Measurements from ENCODE around the gene SLC31A1.

SLC31A1 gene

DNA sequence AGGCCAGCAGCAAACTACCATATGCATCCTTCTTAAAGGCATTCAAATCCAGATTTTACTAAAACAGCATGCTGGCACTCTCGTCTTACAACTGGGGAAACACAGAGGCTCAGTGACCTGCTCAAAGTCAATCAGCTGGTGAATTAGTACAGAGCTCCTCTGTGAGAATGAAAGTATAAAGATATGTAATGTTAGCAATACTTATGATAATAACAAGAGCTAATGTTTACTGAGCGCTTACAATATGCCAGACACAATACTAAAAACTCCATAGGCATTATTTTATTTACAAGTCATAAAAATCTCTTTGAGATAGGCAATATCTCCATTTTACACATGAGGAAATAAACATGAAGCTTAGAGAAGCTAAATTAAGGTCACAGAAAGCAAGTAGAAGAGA lies 28.9 kb upstream of the SLC31A1 start:
- no peaks in the 10 kb centered on the region for H4K20me1 ChIP-seq (ENCODE audit: control insufficient read depth, insufficient read depth, low read depth, low read length)
- no peak overlapping the region for H3K4me3 ChIP-seq (ENCODE audit: low read length)
- no peaks in the 10 kb centered on the region for H3K27me3 ChIP-seq (ENCODE audit: control insufficient read depth, low read length)
- peaks cover 3% of the 10 kb centered on the region for H3F3A ChIP-seq (ENCODE audit: control insufficient read depth, insufficient read depth)
- H3K9me3 ChIP-seq (ENCODE audit: control insufficient read depth, insufficient read depth, low read length), result no peaks in the 10 kb centered on the region
- H3K4me2 ChIP-seq (ENCODE audit: low read length), result no peak overlapping the region
- H3K27ac ChIP-seq (ENCODE audit: low read depth, low read length), result no peak overlapping the region
- H3K79me2 ChIP-seq (ENCODE audit: control insufficient read depth, low read length), result no peaks in the 10 kb centered on the region
- no peak for TF ChIP-seq EZH2phosphoT487 (IDR thresholded peaks at IDR 0.05; ENCODE audit: borderline replicate concordance, low read length)
- TF ChIP-seq, protein P1, sequence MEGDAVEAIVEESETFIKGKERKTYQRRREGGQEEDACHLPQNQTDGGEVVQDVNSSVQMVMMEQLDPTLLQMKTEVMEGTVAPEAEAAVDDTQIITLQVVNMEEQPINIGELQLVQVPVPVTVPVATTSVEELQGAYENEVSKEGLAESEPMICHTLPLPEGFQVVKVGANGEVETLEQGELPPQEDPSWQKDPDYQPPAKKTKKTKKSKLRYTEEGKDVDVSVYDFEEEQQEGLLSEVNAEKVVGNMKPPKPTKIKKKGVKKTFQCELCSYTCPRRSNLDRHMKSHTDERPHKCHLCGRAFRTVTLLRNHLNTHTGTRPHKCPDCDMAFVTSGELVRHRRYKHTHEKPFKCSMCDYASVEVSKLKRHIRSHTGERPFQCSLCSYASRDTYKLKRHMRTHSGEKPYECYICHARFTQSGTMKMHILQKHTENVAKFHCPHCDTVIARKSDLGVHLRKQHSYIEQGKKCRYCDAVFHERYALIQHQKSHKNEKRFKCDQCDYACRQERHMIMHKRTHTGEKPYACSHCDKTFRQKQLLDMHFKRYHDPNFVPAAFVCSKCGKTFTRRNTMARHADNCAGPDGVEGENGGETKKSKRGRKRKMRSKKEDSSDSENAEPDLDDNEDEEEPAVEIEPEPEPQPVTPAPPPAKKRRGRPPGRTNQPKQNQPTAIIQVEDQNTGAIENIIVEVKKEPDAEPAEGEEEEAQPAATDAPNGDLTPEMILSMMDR (IDR thresholded peaks at IDR 0.05; ENCODE audit: low read depth, low read length, poor library complexity, severe bottlenecking), result no peak
- no peaks in the 10 kb centered on the region for H3K4me1 ChIP-seq (ENCODE audit: control insufficient read depth, low read length)
- peaks cover 78% of the 10 kb centered on the region for H3K36me3 ChIP-seq (ENCODE audit: control insufficient read depth, low read length)
- H3K9me2 ChIP-seq (replicated peaks; ENCODE audit: control insufficient read depth, low read length), result no peaks in the 10 kb centered on the region

DNA sequence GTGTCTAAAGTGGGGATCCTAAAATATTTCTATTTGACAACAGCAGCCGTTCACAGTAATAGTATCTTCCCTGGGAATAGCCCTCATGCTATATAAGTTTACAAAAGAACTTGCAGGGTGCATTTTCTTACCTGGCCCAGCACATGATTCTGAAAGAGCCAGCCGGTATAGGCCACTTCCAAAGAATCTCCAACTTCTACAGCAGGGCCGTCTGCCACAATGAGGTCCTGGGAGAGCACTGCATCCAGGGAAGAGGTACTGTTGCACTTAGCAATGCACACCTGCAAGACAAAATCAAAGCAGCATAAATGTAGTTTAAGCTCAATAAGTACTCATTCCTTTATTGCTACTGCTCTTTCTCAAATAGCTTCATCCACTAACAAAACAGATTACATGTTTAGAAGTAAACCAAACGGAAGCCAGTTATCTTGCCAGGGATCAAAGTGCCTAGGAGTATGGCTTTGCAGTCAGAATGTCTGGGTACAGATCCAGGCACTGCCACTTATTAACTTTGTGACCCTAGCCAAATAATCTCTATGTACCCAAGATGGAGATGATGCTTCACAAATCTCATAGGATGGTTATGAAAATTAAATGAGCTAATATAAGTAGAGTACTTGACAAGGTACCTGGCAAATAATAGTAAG lies 21.5 kb upstream of the SLC31A1 start:
- Histone ChIP-seq H3K27ac (ENCODE audit: low read depth, low read length) (no peak overlapping the region), H3K79me2 (ENCODE audit: control insufficient read depth, low read length) (no peaks in the 10 kb centered on the region), H3K27me3 (ENCODE audit: control insufficient read depth, low read length) (no peaks in the 10 kb centered on the region), H3K9me2 (replicated peaks; ENCODE audit: control insufficient read depth, low read length) (no peaks in the 10 kb centered on the region), H3K36me3 (ENCODE audit: control insufficient read depth, low read length) (peaks cover 76% of the 10 kb centered on the region), H3K4me1 (ENCODE audit: control insufficient read depth, low read length) (no peaks in the 10 kb centered on the region), H3K9me3 (ENCODE audit: control insufficient read depth, insufficient read depth, low read length) (no peaks in the 10 kb centered on the region), H3F3A (ENCODE audit: control insufficient read depth, insufficient read depth) (no peaks in the 10 kb centered on the region), H3K4me3 (ENCODE audit: low read length) (no peak overlapping the region), H4K20me1 (ENCODE audit: control insufficient read depth, insufficient read depth, low read depth, low read length) (no peaks in the 10 kb centered on the region), H3K4me2 (ENCODE audit: low read length) (no peak overlapping the region)
- no peak for TF ChIP-seq EZH2phosphoT487 (IDR thresholded peaks at IDR 0.05; ENCODE audit: borderline replicate concordance, low read length)
- TF ChIP-seq, protein P1 (IDR thresholded peaks at IDR 0.05; ENCODE audit: low read depth, low read length, poor library complexity, severe bottlenecking), result no peak

DNA sequence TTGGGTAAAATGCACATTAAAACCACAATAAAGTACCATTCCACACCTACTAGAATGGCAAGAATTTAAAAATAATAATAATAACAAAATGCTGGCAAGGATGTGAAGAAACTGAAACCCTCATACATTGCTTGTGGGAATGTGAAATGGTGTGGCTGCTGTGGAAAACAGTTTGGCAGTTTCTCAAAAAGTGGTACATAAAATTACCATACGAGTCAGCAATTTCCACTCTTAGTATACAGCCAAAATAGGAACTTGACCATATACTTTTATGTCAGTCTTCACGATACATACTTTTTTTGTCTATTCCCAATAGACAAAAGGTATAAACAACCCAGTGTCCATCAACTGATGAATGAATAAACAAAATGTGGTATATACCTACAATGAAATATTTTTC lies 15.9 kb upstream of the SLC31A1 start:
- H3K4me3 ChIP-seq (ENCODE audit: low read length), result no peak overlapping the region
- H3K79me2 ChIP-seq (ENCODE audit: control insufficient read depth, low read length), result peaks cover 9% of the 10 kb centered on the region; the same call in 1 of the 2 replicates
- H3K4me2 ChIP-seq (ENCODE audit: low read length), result no peak overlapping the region
- no peaks in the 10 kb centered on the region for H4K20me1 ChIP-seq (ENCODE audit: control insufficient read depth, insufficient read depth, low read depth, low read length)
- no peaks in the 10 kb centered on the region for H3K9me2 ChIP-seq (replicated peaks; ENCODE audit: control insufficient read depth, low read length)
- peaks cover 81% of the 10 kb centered on the region for H3K36me3 ChIP-seq (ENCODE audit: control insufficient read depth, low read length)
- H3K4me1 ChIP-seq (ENCODE audit: control insufficient read depth, low read length), result peaks cover 16% of the 10 kb centered on the region
- H3K9me3 ChIP-seq (ENCODE audit: control insufficient read depth, insufficient read depth, low read length), result no peaks in the 10 kb centered on the region
- no peaks in the 10 kb centered on the region for H3K27me3 ChIP-seq (ENCODE audit: control insufficient read depth, low read length)
- H3F3A ChIP-seq (ENCODE audit: control insufficient read depth, insufficient read depth), result no peaks in the 10 kb centered on the region
- TF ChIP-seq, protein P1 (IDR thresholded peaks at IDR 0.05; ENCODE audit: low read depth, low read length, poor library complexity, severe bottlenecking), result no peak
- TF ChIP-seq EZH2phosphoT487 (IDR thresholded peaks at IDR 0.05; ENCODE audit: borderline replicate concordance, low read length), result no peak
- H3K27ac ChIP-seq (ENCODE audit: low read depth, low read length), result no peak overlapping the region

Data from DOHH2 (cell line).